ENCODE data around the gene VPS4B.
"Not testable (repeated sequence)": the region's sequence is repeated elsewhere in the genome, so short reads cannot be mapped to it uniquely, and the experiment has no call there.

Gene VPS4B

DNA sequence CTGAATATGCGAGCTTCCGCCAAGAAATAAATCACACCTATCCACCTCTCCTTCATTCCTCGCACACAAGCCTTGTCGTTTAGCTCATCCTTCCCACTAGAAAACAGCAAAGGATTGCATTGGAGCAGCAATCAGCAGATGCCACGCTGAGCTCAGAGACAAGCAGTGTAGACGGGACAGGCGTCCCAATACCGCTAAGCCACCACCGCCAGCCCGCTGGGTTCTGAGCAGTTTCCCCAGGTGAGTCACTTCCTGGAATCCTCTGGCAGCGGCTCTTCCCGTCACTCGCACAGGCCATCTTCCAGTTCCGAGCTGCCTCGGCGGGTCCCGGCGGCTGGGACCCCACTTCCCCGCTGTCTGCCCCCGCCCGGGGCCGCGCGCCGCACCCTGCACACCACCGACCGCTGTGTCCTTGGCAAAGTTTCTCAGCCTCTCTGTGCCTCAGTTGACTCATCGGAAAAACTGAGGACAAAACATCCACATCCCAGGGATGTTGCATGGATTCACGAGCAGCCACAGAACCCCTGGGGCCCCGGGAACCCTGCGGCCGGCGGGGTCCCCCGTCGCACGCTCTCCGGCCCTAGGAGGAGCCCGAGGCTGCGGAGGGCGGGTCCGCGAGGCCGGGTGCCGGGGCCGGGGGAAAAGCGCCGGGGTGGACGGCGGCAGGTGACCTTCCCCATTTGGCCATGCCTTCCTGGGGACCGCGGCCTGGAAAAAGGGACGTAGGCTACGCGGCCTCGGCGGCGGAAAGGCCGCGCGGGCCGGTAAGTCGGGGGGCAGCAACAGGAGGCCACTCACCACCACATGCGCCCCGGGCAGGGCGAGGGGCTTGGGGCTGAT lies 55.8 kb downstream of the VPS4B start:
- peak; percentile 61 for DNase-seq (ENCODE audit: low read depth)
- TF ChIP-seq, protein P1, sequence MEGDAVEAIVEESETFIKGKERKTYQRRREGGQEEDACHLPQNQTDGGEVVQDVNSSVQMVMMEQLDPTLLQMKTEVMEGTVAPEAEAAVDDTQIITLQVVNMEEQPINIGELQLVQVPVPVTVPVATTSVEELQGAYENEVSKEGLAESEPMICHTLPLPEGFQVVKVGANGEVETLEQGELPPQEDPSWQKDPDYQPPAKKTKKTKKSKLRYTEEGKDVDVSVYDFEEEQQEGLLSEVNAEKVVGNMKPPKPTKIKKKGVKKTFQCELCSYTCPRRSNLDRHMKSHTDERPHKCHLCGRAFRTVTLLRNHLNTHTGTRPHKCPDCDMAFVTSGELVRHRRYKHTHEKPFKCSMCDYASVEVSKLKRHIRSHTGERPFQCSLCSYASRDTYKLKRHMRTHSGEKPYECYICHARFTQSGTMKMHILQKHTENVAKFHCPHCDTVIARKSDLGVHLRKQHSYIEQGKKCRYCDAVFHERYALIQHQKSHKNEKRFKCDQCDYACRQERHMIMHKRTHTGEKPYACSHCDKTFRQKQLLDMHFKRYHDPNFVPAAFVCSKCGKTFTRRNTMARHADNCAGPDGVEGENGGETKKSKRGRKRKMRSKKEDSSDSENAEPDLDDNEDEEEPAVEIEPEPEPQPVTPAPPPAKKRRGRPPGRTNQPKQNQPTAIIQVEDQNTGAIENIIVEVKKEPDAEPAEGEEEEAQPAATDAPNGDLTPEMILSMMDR (IDR thresholded peaks at IDR 0.05; ENCODE audit: insufficient read depth, low read depth, low read length, missing control alignments) = no peak
- H3K4me3 ChIP-seq (ENCODE audit: low read depth, low read length) = peak overlapping the region; percentile 88

DNA sequence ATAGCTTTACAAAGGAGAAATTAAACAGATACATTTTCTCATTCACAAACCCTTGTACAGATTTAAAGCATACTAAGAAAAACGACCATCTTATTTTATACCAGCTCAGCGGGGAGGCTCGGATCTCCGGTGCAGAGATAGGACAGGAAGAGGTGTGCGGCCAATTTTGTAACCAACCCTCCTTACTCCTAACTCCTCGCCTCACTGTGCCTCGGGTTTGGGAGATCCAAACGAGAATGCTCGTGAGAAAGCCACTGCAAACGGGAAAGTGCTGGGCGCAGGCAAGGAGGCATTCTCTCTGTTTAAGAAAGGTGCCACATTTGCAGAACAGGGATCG lies 56.4 kb downstream of the VPS4B start:
- TF ChIP-seq, protein P1 (IDR thresholded peaks at IDR 0.05; ENCODE audit: insufficient read depth, low read depth, low read length, missing control alignments) = no peak
- peak overlapping the region; percentile 88 for H3K4me3 ChIP-seq (ENCODE audit: low read depth, low read length)
- DNase-seq (ENCODE audit: low read depth) = peak; percentile 9

DNA sequence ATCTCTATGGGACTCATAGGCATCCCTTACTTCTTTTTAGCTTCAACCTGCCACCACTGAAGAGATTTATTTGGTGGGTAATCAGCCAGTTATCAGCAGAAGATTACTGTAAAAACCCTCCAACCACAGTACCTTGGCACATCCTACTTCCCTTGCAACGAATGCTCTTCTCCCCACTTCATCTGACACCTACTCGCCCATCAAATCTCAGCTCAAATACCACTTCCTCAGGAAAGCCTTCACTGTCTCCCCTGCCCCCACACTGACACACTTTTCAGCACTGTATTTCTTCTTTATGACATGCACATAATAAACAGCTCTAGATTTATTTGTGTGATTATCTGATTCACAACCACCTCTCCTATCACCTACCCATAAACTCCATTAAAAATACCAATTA lies 58.3 kb downstream of the VPS4B start:
- H3K4me3 ChIP-seq (ENCODE audit: low read depth, low read length) = no peak overlapping the region
- DNase-seq (ENCODE audit: low read depth) = peak; percentile 7

DNA sequence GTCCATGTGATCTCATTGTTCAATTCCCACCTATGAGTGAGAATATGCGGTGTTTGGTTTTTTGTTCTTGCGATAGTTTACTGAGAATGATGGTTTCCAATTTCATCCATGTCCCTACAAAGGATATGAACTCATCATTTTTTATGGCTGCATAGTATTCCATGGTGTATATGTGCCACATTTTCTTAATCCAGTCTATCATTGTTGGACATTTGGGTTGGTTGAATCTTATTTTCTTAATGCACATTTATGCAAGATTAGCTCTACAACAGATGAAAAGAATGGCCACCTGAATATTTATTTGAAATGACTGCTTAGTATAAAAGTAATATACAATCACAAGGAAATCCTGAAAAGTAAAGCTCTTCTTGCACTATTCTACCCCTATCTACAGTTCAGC lies 58.9 kb downstream of the VPS4B start:
- H3K4me3 ChIP-seq (ENCODE audit: low read depth, low read length); DNase-seq (ENCODE audit: low read depth): not testable (repeated sequence)

More for the DNA sequence above, 58.3 kb downstream of the VPS4B start:
- TF ChIP-seq, protein P1 (IDR thresholded peaks at IDR 0.05; ENCODE audit: insufficient read depth, low read depth, low read length, missing control alignments) = no peak

DNA sequence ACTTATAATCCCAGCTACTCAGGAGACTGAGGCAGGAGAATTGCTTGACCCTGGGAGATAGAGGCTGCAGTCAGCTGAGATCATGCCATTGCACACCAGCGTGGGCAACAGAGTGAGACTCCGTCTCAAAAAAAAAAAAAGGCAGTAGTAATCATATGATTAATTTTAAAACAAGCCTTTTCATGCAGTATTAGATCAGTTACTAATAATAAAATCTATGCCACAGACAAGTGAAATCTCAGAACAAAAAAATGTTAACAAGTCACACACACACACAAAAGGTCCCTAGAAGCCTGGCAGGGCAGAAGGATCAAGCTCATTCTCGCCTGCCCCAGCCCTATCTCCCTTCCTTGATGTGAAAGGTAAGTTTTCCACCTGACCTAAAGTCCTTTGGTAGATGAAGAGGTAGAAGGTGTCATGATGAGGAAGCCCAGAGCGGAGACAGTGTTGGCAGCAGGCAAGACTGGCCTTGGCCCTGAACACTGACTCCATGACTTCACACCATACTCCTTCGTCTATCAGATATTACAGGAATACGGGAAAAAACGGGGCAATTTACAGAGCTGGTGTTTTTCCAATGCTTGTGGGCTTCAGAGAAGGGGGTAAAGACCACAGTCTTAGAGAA lies 65.9 kb downstream of the VPS4B start:
- TF ChIP-seq, protein P1 (IDR thresholded peaks at IDR 0.05; ENCODE audit: insufficient read depth, low read depth, low read length, missing control alignments) = no peak
- no peak overlapping the region for H3K4me3 ChIP-seq (ENCODE audit: low read depth, low read length)
- DNase-seq (ENCODE audit: low read depth) = no peak

DNA sequence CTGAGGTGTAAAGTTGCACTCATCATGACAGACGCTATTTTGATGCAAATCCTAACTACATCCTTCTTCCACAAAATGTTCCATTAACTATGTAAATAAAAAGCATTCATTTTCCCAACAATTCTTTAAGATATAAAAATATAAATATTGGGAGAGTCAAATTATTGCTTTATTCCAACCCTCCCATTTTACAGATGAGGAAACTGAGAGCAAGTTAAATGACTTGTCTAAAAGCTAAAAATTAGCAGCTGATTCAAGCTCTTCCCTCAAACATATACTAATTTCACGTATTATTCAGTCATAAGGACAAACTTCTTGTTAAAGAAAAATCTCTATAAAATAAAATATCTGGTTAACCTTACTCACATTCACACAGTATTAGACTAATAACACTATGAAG lies 72.0 kb downstream of the VPS4B start:
- H3K4me3 ChIP-seq (ENCODE audit: low read depth, low read length) = no peak overlapping the region
- DNase-seq (ENCODE audit: low read depth) = no peak
- TF ChIP-seq, protein P1 (IDR thresholded peaks at IDR 0.05; ENCODE audit: insufficient read depth, low read depth, low read length, missing control alignments) = no peak

DNA sequence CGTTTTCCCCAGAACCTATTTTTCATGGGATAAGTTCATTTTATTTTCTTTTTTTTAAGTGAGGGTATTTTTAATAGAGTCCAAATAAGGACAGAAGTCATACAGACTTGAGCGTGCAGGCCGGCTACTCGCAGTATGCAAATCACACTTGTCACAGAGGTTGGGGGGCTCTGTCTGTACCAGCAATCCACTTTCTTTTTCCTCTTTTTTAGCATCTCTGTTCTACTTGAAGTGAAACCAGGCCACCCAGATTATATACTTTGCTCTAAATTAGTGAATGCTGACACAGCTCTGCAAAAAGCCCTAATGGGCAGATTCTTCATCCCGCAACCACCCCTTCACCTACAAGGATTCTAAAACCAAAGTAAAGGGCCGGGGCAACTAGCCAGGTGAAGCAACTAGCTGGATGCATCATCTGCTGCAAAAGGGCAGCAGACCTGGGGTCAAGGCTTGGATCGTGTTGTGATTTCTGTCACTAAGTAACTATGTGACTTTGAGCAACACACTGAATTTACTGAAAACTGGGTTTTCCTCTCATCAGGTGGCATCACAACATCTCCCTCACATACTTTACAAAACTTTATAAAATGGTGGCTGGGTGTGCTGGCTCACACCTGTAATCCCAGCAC lies 73.7 kb downstream of the VPS4B start:
- TF ChIP-seq, protein P1 (IDR thresholded peaks at IDR 0.05; ENCODE audit: insufficient read depth, low read depth, low read length, missing control alignments) = no peak
- DNase-seq (ENCODE audit: low read depth) = peak; percentile 44
- H3K4me3 ChIP-seq (ENCODE audit: low read depth, low read length) = no peak overlapping the region
